ENCODE results near the gene TMEM62.
"Not testable (repeated sequence)": the region's sequence is repeated elsewhere in the genome, so short reads cannot be mapped to it uniquely, and the experiment has no call there.

The TMEM62 gene

DNA sequence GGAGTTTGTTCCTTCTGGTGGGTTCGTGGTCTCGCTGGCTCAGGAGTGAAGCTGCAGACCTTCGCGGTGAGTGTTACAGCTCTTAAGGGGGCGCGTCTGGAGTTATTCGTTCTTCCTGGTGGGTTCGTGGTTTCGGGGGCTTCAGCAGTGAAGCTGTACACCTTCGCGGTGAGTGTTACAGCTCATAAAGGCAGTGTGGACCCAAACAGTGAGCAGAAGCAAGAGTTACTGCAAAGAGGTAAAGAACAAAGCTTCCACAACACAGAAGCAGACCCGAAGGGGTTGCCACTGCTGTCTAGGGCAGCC lies 92.5 kb downstream of the TMEM62 start:
- H2BK15ac ChIP-seq (replicated peaks; ENCODE audit: low read depth); H2BK5ac ChIP-seq (ENCODE audit: low read length); H4K8ac ChIP-seq (ENCODE audit: low read depth, low read length); H3K4me2 ChIP-seq (ENCODE audit: low read length); H3K27me3 ChIP-seq (ENCODE audit: insufficient read depth, low read length, poor library complexity); H3K4me1 ChIP-seq (ENCODE audit: control insufficient read depth, low read depth, low read length); H3K4me3 ChIP-seq (ENCODE audit: low read length); H3K79me1 ChIP-seq (ENCODE audit: low read length); H3K56ac ChIP-seq (ENCODE audit: low read length); H2AK5ac ChIP-seq (ENCODE audit: low read length); H3K9ac ChIP-seq (ENCODE audit: low read length); H3K18ac ChIP-seq (ENCODE audit: low read length); H4K5ac ChIP-seq (ENCODE audit: low read length); H3K36me3 ChIP-seq (ENCODE audit: control insufficient read depth, insufficient read depth, low read length); H3K27ac ChIP-seq (ENCODE audit: low read depth, low read length); H2BK120ac ChIP-seq (ENCODE audit: low read depth, low read length); H3K79me2 ChIP-seq (ENCODE audit: control insufficient read depth, insufficient read depth, low read length); H3K23ac ChIP-seq (ENCODE audit: low read length); H3K4ac ChIP-seq (ENCODE audit: low read depth, low read length); DNase-seq: not testable (repeated sequence)
- no CpG with 5 or more reads among the region's 12 CpGs for WGBS (ENCODE audit: extremely low coverage, insufficient coverage, low lambda C conversion rate)

DNA sequence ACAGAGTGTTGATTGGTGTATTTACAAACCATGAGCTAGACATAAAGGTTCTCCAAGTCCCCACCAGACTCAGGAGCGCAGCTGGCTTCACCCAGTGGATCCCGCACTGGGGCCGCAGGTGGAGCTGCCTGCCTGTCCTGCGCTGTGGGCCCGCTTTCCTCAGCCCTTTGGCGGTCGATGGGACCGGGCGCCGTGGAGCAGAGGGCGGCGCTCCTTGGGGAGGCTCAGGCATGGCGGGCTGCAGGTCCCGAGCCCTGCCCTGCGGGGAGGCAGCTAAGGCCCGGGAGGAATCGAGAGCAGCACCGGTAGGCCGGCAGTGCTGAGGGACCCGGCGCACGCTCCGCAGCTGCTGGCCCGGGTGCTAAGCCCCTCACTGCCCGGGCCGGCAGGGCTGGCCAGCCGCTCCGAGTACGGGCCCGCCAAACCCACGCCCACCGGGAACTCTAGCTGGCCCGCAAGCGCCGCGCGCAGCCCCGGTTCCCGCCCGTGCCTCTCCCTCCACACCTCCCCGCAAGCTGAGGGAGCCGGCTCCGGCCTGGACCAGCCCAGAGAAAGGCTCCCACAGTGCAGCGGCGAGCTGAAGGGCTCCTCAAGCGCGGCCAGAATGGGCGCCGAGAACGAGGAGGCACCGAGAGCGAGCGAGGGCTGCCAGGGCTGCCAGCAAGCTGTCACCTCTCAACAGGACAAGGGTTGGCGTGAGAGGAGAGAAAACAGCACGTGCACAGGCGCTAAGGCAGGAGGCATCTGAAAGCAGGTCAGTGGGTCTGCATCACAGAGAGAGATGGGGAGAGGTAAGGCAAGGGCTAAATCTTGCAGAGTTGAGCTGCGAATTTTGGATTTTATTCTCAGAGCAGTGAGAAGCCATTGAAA lies 93.3 kb downstream of the TMEM62 start:
- Histone ChIP-seq H2BK5ac (ENCODE audit: low read length) (no peak overlapping the region), H3K4me2 (ENCODE audit: low read length) (no peak overlapping the region), H3K27ac (ENCODE audit: low read depth, low read length) (no peak overlapping the region), H3K4me1 (ENCODE audit: control insufficient read depth, low read depth, low read length) (no peaks in the 10 kb centered on the region), H2AK5ac (ENCODE audit: low read length) (no peak overlapping the region), H3K4ac (ENCODE audit: low read depth, low read length) (no peak overlapping the region), H3K9ac (ENCODE audit: low read length) (no peak overlapping the region), H2BK120ac (ENCODE audit: low read depth, low read length) (no peak overlapping the region), H4K5ac (ENCODE audit: low read length) (no peak overlapping the region), H3K4me3 (ENCODE audit: low read length) (no peak overlapping the region), H3K79me2 (ENCODE audit: control insufficient read depth, insufficient read depth, low read length) (no peaks in the 10 kb centered on the region), H3K23ac (ENCODE audit: low read length) (no peak overlapping the region), H3K36me3 (ENCODE audit: control insufficient read depth, insufficient read depth, low read length) (no peaks in the 10 kb centered on the region), H3K27me3 (ENCODE audit: insufficient read depth, low read length, poor library complexity) (no peaks in the 10 kb centered on the region), H3K18ac (ENCODE audit: low read length) (no peak overlapping the region), H2BK15ac (replicated peaks; ENCODE audit: low read depth) (no peak overlapping the region), H3K56ac (ENCODE audit: low read length) (no peak overlapping the region), H3K79me1 (ENCODE audit: low read length) (no peaks in the 10 kb centered on the region), H4K8ac (ENCODE audit: low read depth, low read length) (no peak overlapping the region)
- DNase-seq: no peak
- no CpG with 5 or more reads among the region's 57 CpGs for WGBS (ENCODE audit: extremely low coverage, insufficient coverage, low lambda C conversion rate)

DNA sequence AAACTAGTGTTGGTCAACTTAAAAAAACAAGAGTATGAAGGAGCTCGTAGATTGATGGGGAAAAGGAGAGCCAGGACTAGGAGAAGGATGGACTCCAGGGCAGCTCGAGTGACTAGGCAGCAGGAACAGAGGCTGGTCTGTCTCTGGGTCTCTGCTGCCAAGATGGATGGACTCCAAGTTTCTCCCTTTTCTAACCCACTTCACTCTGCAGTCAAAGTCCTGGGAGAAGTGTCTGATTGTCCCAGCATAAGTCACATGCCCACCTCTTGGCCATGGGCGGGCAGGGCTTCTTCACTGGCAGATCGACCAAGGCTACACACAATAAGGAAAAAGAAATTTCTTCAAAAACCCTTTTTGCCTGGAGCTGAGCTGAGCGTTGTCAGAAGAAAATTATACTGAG lies 96.6 kb downstream of the TMEM62 start:
- Histone ChIP-seq H3K27me3 (ENCODE audit: insufficient read depth, low read length, poor library complexity) (no peaks in the 10 kb centered on the region), H3K4me1 (ENCODE audit: control insufficient read depth, low read depth, low read length) (no peaks in the 10 kb centered on the region), H3K56ac (ENCODE audit: low read length) (no peak overlapping the region), H3K9ac (ENCODE audit: low read length) (no peak overlapping the region), H3K18ac (ENCODE audit: low read length) (no peak overlapping the region), H3K23ac (ENCODE audit: low read length) (no peak overlapping the region), H2BK5ac (ENCODE audit: low read length) (no peak overlapping the region), H4K8ac (ENCODE audit: low read depth, low read length) (no peak overlapping the region), H4K5ac (ENCODE audit: low read length) (no peak overlapping the region), H3K4ac (ENCODE audit: low read depth, low read length) (no peak overlapping the region), H3K79me1 (ENCODE audit: low read length) (no peaks in the 10 kb centered on the region), H2AK5ac (ENCODE audit: low read length) (no peak overlapping the region), H3K27ac (ENCODE audit: low read depth, low read length) (no peak overlapping the region), H3K4me2 (ENCODE audit: low read length) (no peak overlapping the region), H3K79me2 (ENCODE audit: control insufficient read depth, insufficient read depth, low read length) (no peaks in the 10 kb centered on the region), H3K36me3 (ENCODE audit: control insufficient read depth, insufficient read depth, low read length) (no peaks in the 10 kb centered on the region), H2BK15ac (replicated peaks; ENCODE audit: low read depth) (no peak overlapping the region), H3K4me3 (ENCODE audit: low read length) (no peak overlapping the region), H2BK120ac (ENCODE audit: low read depth, low read length) (no peak overlapping the region)
- DNase-seq: no peak
- WGBS (ENCODE audit: extremely low coverage, insufficient coverage, low lambda C conversion rate): no CpG with 5 or more reads among the region's 5 CpGs

DNA sequence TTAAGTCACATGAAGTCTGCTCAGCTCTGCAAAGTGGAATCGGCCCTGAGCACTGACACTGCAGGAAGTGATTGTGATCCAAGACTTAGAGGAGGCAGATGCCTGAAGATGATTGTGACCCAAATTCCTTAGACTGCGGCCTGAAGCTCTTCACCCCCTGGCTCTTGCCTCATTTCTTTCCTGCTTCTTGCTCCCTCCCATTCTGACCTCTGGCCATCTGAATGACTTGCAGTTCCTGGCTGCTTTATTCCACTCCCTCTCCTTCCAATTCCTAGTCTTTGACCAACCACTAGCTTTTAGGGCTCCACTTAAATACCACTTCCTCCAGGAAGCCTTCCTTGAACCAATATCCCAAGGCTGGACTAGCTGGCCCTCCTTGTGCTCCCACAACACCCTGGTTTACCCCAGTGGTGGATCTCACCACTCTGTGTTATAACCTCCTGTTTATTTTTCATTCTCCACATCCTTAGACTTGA lies 97.3 kb downstream of the TMEM62 start:
- no peak overlapping the region for H2BK5ac ChIP-seq (ENCODE audit: low read length)
- no peak overlapping the region for H2AK5ac ChIP-seq (ENCODE audit: low read length)
- no peak overlapping the region for H3K56ac ChIP-seq (ENCODE audit: low read length)
- H3K79me2 ChIP-seq (ENCODE audit: control insufficient read depth, insufficient read depth, low read length): no peaks in the 10 kb centered on the region
- H3K18ac ChIP-seq (ENCODE audit: low read length): no peak overlapping the region
- H3K4ac ChIP-seq (ENCODE audit: low read depth, low read length): no peak overlapping the region
- no peaks in the 10 kb centered on the region for H3K36me3 ChIP-seq (ENCODE audit: control insufficient read depth, insufficient read depth, low read length)
- H3K79me1 ChIP-seq (ENCODE audit: low read length): no peaks in the 10 kb centered on the region
- H3K4me2 ChIP-seq (ENCODE audit: low read length): no peak overlapping the region
- no peak overlapping the region for H4K8ac ChIP-seq (ENCODE audit: low read depth, low read length)
- no peak overlapping the region for H2BK15ac ChIP-seq (replicated peaks; ENCODE audit: low read depth)
- no peaks in the 10 kb centered on the region for H3K4me1 ChIP-seq (ENCODE audit: control insufficient read depth, low read depth, low read length)
- no CpG with 5 or more reads among the region's 2 CpGs for WGBS (ENCODE audit: extremely low coverage, insufficient coverage, low lambda C conversion rate)
- no peak overlapping the region for H2BK120ac ChIP-seq (ENCODE audit: low read depth, low read length)
- no peak overlapping the region for H3K4me3 ChIP-seq (ENCODE audit: low read length)
- H4K5ac ChIP-seq (ENCODE audit: low read length): no peak overlapping the region
- no peak overlapping the region for H3K23ac ChIP-seq (ENCODE audit: low read length)
- no peak overlapping the region for H3K9ac ChIP-seq (ENCODE audit: low read length)
- H3K27ac ChIP-seq (ENCODE audit: low read depth, low read length): no peak overlapping the region
- H3K27me3 ChIP-seq (ENCODE audit: insufficient read depth, low read length, poor library complexity): no peaks in the 10 kb centered on the region
- peak; percentile 81 for DNase-seq

- Histone ChIP-seq H3K79me2 (ENCODE audit: control insufficient read depth, insufficient read depth, low read length) (no peaks in the 10 kb centered on the region), H3K4me3 (ENCODE audit: low read length) (no peak overlapping the region)
- no CpG with 5 or more reads among the region's 3 CpGs for WGBS (ENCODE audit: extremely low coverage, insufficient coverage, low lambda C conversion rate)
Observed at GRCh38 chr15:43232289-43232874, 99.0 kb downstream of the TMEM62 start.

More at GRCh38 chr15:43232289-43232874, 99.0 kb downstream of the TMEM62 start:
- Histone ChIP-seq H2BK15ac (replicated peaks; ENCODE audit: low read depth) (no peak overlapping the region), H3K9ac (ENCODE audit: low read length) (no peak overlapping the region), H3K4me1 (ENCODE audit: control insufficient read depth, low read depth, low read length) (no peaks in the 10 kb centered on the region), H3K23ac (ENCODE audit: low read length) (no peak overlapping the region), H3K27me3 (ENCODE audit: insufficient read depth, low read length, poor library complexity) (no peaks in the 10 kb centered on the region), H3K56ac (ENCODE audit: low read length) (no peak overlapping the region), H4K5ac (ENCODE audit: low read length) (no peak overlapping the region), H3K27ac (ENCODE audit: low read depth, low read length) (no peak overlapping the region), H2BK5ac (ENCODE audit: low read length) (no peak overlapping the region), H4K8ac (ENCODE audit: low read depth, low read length) (no peak overlapping the region), H2AK5ac (ENCODE audit: low read length) (no peak overlapping the region), H3K79me1 (ENCODE audit: low read length) (no peaks in the 10 kb centered on the region), H3K4ac (ENCODE audit: low read depth, low read length) (no peak overlapping the region), H3K4me2 (ENCODE audit: low read length) (no peak overlapping the region), H3K36me3 (ENCODE audit: control insufficient read depth, insufficient read depth, low read length) (no peaks in the 10 kb centered on the region), H3K18ac (ENCODE audit: low read length) (no peak overlapping the region), H2BK120ac (ENCODE audit: low read depth, low read length) (no peak overlapping the region)
- DNase-seq: no peak

Data from mesendoderm (in vitro differentiated cells).